ENCODE results near the gene PDLIM5.

PDLIM5 gene

DNA sequence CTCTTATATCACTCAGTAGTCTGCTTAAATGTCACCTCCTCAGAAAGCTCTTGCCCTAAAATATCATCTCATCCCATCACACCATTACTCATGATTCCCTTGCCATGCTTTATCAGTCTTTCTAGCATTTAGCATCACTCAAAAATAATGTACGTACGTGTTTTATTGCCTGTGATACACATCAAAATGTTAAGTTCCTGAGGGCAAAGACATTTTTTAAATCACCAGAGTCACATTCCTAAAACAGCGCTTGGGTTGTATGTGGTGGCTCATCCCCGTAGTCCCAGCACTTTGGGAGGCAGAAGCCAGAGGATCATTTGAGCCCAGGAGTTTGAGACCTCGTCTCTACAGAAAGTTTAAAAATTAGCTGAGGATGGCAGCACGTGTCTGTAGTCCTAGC, 21.3 kb upstream of the PDLIM5 start:
- no peaks in the 10 kb centered on the region for H3K79me2 ChIP-seq (ENCODE audit: control insufficient read depth, low read length)
- no peak overlapping the region for H3K27ac ChIP-seq (ENCODE audit: low read depth, low read length)
- H3F3A ChIP-seq (ENCODE audit: control insufficient read depth, insufficient read depth), result no peaks in the 10 kb centered on the region
- H3K4me1 ChIP-seq (ENCODE audit: control insufficient read depth, low read length), result no peaks in the 10 kb centered on the region
- no peaks in the 10 kb centered on the region; the same call in 1 of the 2 replicates for H3K27me3 ChIP-seq (ENCODE audit: control insufficient read depth, low read length)
- H3K36me3 ChIP-seq (ENCODE audit: control insufficient read depth, low read length), result no peaks in the 10 kb centered on the region
- no peak for TF ChIP-seq EZH2phosphoT487 (IDR thresholded peaks at IDR 0.05; ENCODE audit: borderline replicate concordance, low read length)
- no peak for TF ChIP-seq CTCF (IDR thresholded peaks at IDR 0.05; ENCODE audit: low read depth, low read length, poor library complexity, severe bottlenecking)
- H3K4me3 ChIP-seq (ENCODE audit: low read length), result no peak overlapping the region
- H3K4me2 ChIP-seq (ENCODE audit: low read length), result no peak overlapping the region
- H3K9me2 ChIP-seq (replicated peaks; ENCODE audit: control insufficient read depth, low read length), result no peaks in the 10 kb centered on the region
- no peaks in the 10 kb centered on the region for H4K20me1 ChIP-seq (ENCODE audit: control insufficient read depth, insufficient read depth, low read depth, low read length)
- H3K9me3 ChIP-seq (ENCODE audit: control insufficient read depth, insufficient read depth, low read length), result peaks cover 3% of the 10 kb centered on the region; the same call in 1 of the 2 replicates

- no peak for TF ChIP-seq EZH2phosphoT487 (IDR thresholded peaks at IDR 0.05; ENCODE audit: borderline replicate concordance, low read length)
- no peak for TF ChIP-seq CTCF (IDR thresholded peaks at IDR 0.05; ENCODE audit: low read depth, low read length, poor library complexity, severe bottlenecking)
- no peak overlapping the region for H3K4me3 ChIP-seq (ENCODE audit: low read length)
- no peaks in the 10 kb centered on the region for H3K4me1 ChIP-seq (ENCODE audit: control insufficient read depth, low read length)
- H3K4me2 ChIP-seq (ENCODE audit: low read length), result no peak overlapping the region
- peaks cover 3% of the 10 kb centered on the region; the same call in 1 of the 2 replicates for H3K27me3 ChIP-seq (ENCODE audit: control insufficient read depth, low read length)
- H3K9me3 ChIP-seq (ENCODE audit: control insufficient read depth, insufficient read depth, low read length), result peaks cover 3% of the 10 kb centered on the region; the same call in 1 of the 2 replicates
- no peaks in the 10 kb centered on the region for H3K36me3 ChIP-seq (ENCODE audit: control insufficient read depth, low read length)
- H4K20me1 ChIP-seq (ENCODE audit: control insufficient read depth, insufficient read depth, low read depth, low read length), result no peaks in the 10 kb centered on the region
- H3K27ac ChIP-seq (ENCODE audit: low read depth, low read length), result no peak overlapping the region
- no peaks in the 10 kb centered on the region for H3F3A ChIP-seq (ENCODE audit: control insufficient read depth, insufficient read depth)
- no peaks in the 10 kb centered on the region for H3K9me2 ChIP-seq (replicated peaks; ENCODE audit: control insufficient read depth, low read length)
- H3K79me2 ChIP-seq (ENCODE audit: control insufficient read depth, low read length), result no peaks in the 10 kb centered on the region
Measured at GRCh38 chr4:94431388-94431787, 20.4 kb upstream of the PDLIM5 start.

DNA sequence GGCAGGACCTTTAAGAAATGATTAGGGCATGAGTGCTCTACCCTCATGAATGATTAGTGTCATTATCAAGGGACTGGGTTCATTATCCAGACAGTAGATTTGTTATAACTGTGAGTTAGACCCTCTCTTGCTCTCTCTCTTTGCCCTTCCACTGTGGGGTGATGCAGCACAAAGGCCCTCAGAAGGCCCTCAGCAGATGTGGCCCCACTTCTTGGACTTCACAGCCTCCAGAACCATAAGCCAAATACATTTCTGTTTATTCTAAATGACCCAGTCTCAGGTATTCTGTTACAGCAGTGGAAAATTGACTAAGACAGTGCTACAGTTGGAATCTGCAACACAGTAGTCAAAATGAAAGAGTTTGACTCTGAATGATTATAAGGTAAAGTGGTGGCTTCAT, 17.2 kb upstream of the PDLIM5 start:
- H3K4me1 ChIP-seq (ENCODE audit: control insufficient read depth, low read length), result no peaks in the 10 kb centered on the region
- H3K79me2 ChIP-seq (ENCODE audit: control insufficient read depth, low read length), result no peaks in the 10 kb centered on the region
- H3K36me3 ChIP-seq (ENCODE audit: control insufficient read depth, low read length), result no peaks in the 10 kb centered on the region
- H3K9me2 ChIP-seq (replicated peaks; ENCODE audit: control insufficient read depth, low read length), result no peaks in the 10 kb centered on the region
- no peak overlapping the region for H3K4me3 ChIP-seq (ENCODE audit: low read length)
- H3K27me3 ChIP-seq (ENCODE audit: control insufficient read depth, low read length), result peaks cover 3% of the 10 kb centered on the region; the same call in 1 of the 2 replicates
- no peak for TF ChIP-seq CTCF (IDR thresholded peaks at IDR 0.05; ENCODE audit: low read depth, low read length, poor library complexity, severe bottlenecking)
- no peak for TF ChIP-seq EZH2phosphoT487 (IDR thresholded peaks at IDR 0.05; ENCODE audit: borderline replicate concordance, low read length)
- no peaks in the 10 kb centered on the region for H4K20me1 ChIP-seq (ENCODE audit: control insufficient read depth, insufficient read depth, low read depth, low read length)
- H3K4me2 ChIP-seq (ENCODE audit: low read length), result no peak overlapping the region
- H3F3A ChIP-seq (ENCODE audit: control insufficient read depth, insufficient read depth), result no peaks in the 10 kb centered on the region
- no peak overlapping the region for H3K27ac ChIP-seq (ENCODE audit: low read depth, low read length)
- H3K9me3 ChIP-seq (ENCODE audit: control insufficient read depth, insufficient read depth, low read length), result no peaks in the 10 kb centered on the region
